HepG2 (cell line): ENCODE measurements around the gene RPS6KB1. TPM values are rescaled to one million over a fixed set of nuclear protein-coding genes. Genes with fewer than 3 reads are reported as not detected.
A peak's percentile ranks its signal among the peaks of the same experiment; 100 is the strongest.

ENCODE experiments used
- ATAC-seq: fragments of 200-7000 bp; cut with Tn5 transposase; 3 replicates; pipeline ENCODE4 v1.9.1; 2020; ENCODE audit warnings: mild to moderate bottlenecking, moderate library complexity
- BruUV-seq: library from RNA; stranded (reverse); fragments of 400-500 nt; replicated peaks from 2 replicates; lab custom pipeline; 2021; lab: Mats Ljungman, UMichigan
- CTCF ChIA-PET: fragments of 300-600 bp; formaldehyde crosslinking; extraction: SDS; loops from one replicate; lab custom pipeline; 2021; ENCODE audit warnings: low total read pairs, inconsistent platforms, low intra/inter-chr PET ratio; lab: Yijun Ruan, JAX
- POLR2A ChIA-PET: fragments of 350-600 bp; sonication (Branson Sonifier 250); formaldehyde crosslinking; loops from one replicate; lab custom pipeline; 2020; ENCODE audit warnings: antibody characterized with exemption, inconsistent platforms; lab: Yijun Ruan, JAX
- DNase-seq: peaks from one replicate; pipeline ENCODE4 v3.0.0-alpha.2; 2015; ENCODE audit warnings: low spot score
- FAIRE-seq: peaks from 3 replicates; lab custom pipeline; 2011; peaks lifted over from hg19 to GRCh38; lab: Jason Lieb, UNC
- H2AFZ ChIP-seq: one replicate; pipeline ENCODE4 v1.6.1; 2011; ENCODE audit warnings: low read length, inconsistent platforms
- H3K27ac ChIP-seq: fragments of 300-600 bp; 3 replicates; pipeline ENCODE4 v1.8.0; 2011; ENCODE audit warnings: mixed run types, mild to moderate bottlenecking, mixed read lengths, low read length, inconsistent platforms; ENCODE audit not compliant: insufficient read depth; ENCODE audit errors: extremely low read length
- H3K27me3 ChIP-seq, 2 experiments: fragments of 200-600 bp in 1 of 2; 2 replicates in 1 of 2; 3 replicates in 1 of 2; pipeline versions ENCODE4 v1.6.0 to v1.8.0; 2011; ENCODE audit warnings: low read length in 2 of 2, mild to moderate bottlenecking in 2 of 2, moderate library complexity in 2 of 2, inconsistent platforms in 1 of 2; ENCODE audit not compliant: insufficient read depth in 2 of 2, control insufficient read depth in 1 of 2
- H3K36me3 ChIP-seq, 2 experiments: fragments of 200-600 bp in 1 of 2; replicated peaks in 1 of 2; 2 replicates in 1 of 2; 3 replicates in 1 of 2; pipeline versions ENCODE4 v1.5.1 to v1.8.0; 2011; ENCODE audit warnings: low read length in 2 of 2, inconsistent platforms in 1 of 2; ENCODE audit not compliant: insufficient read depth in 2 of 2, control insufficient read depth in 1 of 2
- H3K4me1 ChIP-seq: 2 replicates; pipeline ENCODE4 v1.5.1; 2012; ENCODE audit warnings: low read length, inconsistent platforms; ENCODE audit not compliant: insufficient read depth
- H3K4me2 ChIP-seq: 2 replicates; pipeline ENCODE4 v1.6.0; 2011; ENCODE audit warnings: low read depth, low read length, inconsistent platforms
- H3K4me3 ChIP-seq, 3 experiments: fragments of 200-600 bp in 1 of 3; sonication (generic), shearing (Covaris generic) in 1 of 3; replicated peaks in 1 of 3; 2 replicates each; pipeline ENCODE4 v1.5.1; 2011 to 2016; ENCODE audit warnings: low read length in 3 of 3, inconsistent platforms in 2 of 3, low read depth in 2 of 3, mild to moderate bottlenecking in 2 of 3, control low read depth in 1 of 3, mixed read lengths in 1 of 3; ENCODE audit not compliant: insufficient read depth in 1 of 3
- H3K79me2 ChIP-seq: one replicate; pipeline ENCODE4 v1.6.1; 2011; ENCODE audit warnings: low read length, inconsistent platforms; ENCODE audit not compliant: insufficient read depth
- H3K9ac ChIP-seq: 2 replicates; pipeline ENCODE4 v1.6.0; 2011; ENCODE audit warnings: mild to moderate bottlenecking, low read depth, low read length, inconsistent platforms; ENCODE audit not compliant: insufficient read depth
- H3K9me3 ChIP-seq: 2 replicates; pipeline ENCODE4 v1.5.1; 2012; ENCODE audit warnings: mild to moderate bottlenecking, low read length
- H4K20me1 ChIP-seq: 2 replicates; pipeline ENCODE4 v1.6.0; 2011; ENCODE audit warnings: inconsistent platforms, mild to moderate bottlenecking, low read length, moderate library complexity; ENCODE audit not compliant: insufficient read depth
- CBX1 ChIP-seq: IDR thresholded peaks from one replicate; pipeline ENCODE4 v1.6.1; 2016; ENCODE audit warnings: antibody characterized with exemption, low read depth
- FLYWCH1 ChIP-seq: sonication (generic); formaldehyde crosslinking; IDR thresholded peaks from 2 replicates; pipeline ENCODE4 v1.8.1; 2023; ENCODE audit warnings: mild to moderate bottlenecking, missing genetic modification reagents
- FOXK2 ChIP-seq: fragments of 450-650 bp; IDR thresholded peaks from 2 replicates; pipeline ENCODE4 v1.6.1; 2016
- HOXA3 ChIP-seq: sonication (generic); formaldehyde crosslinking; IDR thresholded peaks from 2 replicates; pipeline ENCODE4 v1.5.0; 2020; ENCODE audit warnings: missing genetic modification reagents
- IKZF5 ChIP-seq: IDR thresholded peaks from 2 replicates; pipeline ENCODE4 v1.6.1; 2018; ENCODE audit warnings: missing genetic modification reagents, mild to moderate bottlenecking, missing compliant biosample characterization
- MYNN ChIP-seq: sonication (generic); formaldehyde crosslinking; IDR thresholded peaks from 2 replicates; pipeline ENCODE4 v1.4.0; 2020; ENCODE audit warnings: mild to moderate bottlenecking, low read depth, missing genetic modification reagents
- SNAPC2 ChIP-seq: sonication (generic); formaldehyde crosslinking; IDR thresholded peaks from 2 replicates; pipeline ENCODE4 v1.8.1; 2022; ENCODE audit warnings: mild to moderate bottlenecking, missing genetic modification reagents
- SOX13 ChIP-seq, 3 experiments: fragments of 450-650 bp in 1 of 3; sonication (generic) in 1 of 3; formaldehyde crosslinking in 1 of 3; IDR thresholded peaks in 2 of 3; conservative IDR thresholded peaks in 1 of 3; 2 replicates each; pipeline versions ENCODE4 v1.5.0 to v1.6.1; 2016 to 2020; ENCODE audit warnings: antibody characterized with exemption in 1 of 3, mild to moderate bottlenecking in 1 of 3, missing compliant biosample characterization in 1 of 3, missing genetic modification reagents in 1 of 3, moderate library complexity in 1 of 3
- THAP7 ChIP-seq: sonication (generic); formaldehyde crosslinking; IDR thresholded peaks from 2 replicates; pipeline ENCODE4 v1.8.1; 2023; ENCODE audit warnings: mild to moderate bottlenecking, missing genetic modification reagents
- ZNF263 ChIP-seq: sonication (generic); formaldehyde crosslinking; IDR thresholded peaks from 2 replicates; pipeline ENCODE4 v1.4.0; 2020; ENCODE audit warnings: missing genetic modification reagents
- ZNF550 ChIP-seq: sonication (generic); formaldehyde crosslinking; IDR thresholded peaks from 2 replicates; pipeline ENCODE4 v1.4.0; 2020; ENCODE audit warnings: mild to moderate bottlenecking, missing genetic modification reagents, borderline replicate concordance
- ZNF605 ChIP-seq: sonication (generic); formaldehyde crosslinking; IDR thresholded peaks from 2 replicates; pipeline ENCODE4 v1.8.0; 2022; ENCODE audit warnings: mild to moderate bottlenecking, missing genetic modification reagents
- ZSCAN12 ChIP-seq: sonication (generic); formaldehyde crosslinking; IDR thresholded peaks from 2 replicates; pipeline ENCODE4 v1.9.0; 2021; ENCODE audit warnings: mild to moderate bottlenecking, missing genetic modification reagents
- WGBS: methylation state at CpG from one replicate; pipeline ENCODE4 v1.1.6; 2017; ENCODE audit warnings: low lambda C conversion rate; 5-methylcytosine and 5-hydroxymethylcytosine counted together
- in situ Hi-C: cut with HindIII; loops from 2 replicates; pipeline ENCODE4 v1.10.0; 2017; ENCODE audit warnings: low pct_unique_long_range_greater_than_20kb; ENCODE audit not compliant: extremely low pct_ligation_motif_present
- intact Hi-C: fragments of 100-400 bp; cut with micrococcal nuclease; formaldehyde crosslinking; loops from one replicate; pipeline ENCODE4 v1.10.0; 2022; ENCODE audit not compliant: unreplicated experiment
- polyA plus RNA-seq, 8 experiments: library from polyadenylated mRNA; depleted of rRNA in 3 of 8; stranded (reverse) in 7 of 8; unstranded in 1 of 8; fragments of >200 nt; fragmentation: Illumina TruSeq in 4 of 8; extraction: Trizol in 4 of 8; gene quantifications; 2 replicates each; pipeline versions ENCODE4 v1.2.1 to v1.2.3, GENCODE V29; 2011 to 2016; ENCODE audit warnings: low read depth in 4 of 8, missing spikeins in 1 of 8, mixed read lengths in 1 of 8; ENCODE audit not compliant: insufficient read depth in 1 of 8
- total RNA-seq, 5 experiments: library from RNA; depleted of rRNA; stranded (reverse); fragments of >200 nt; fragmentation: Illumina TruSeq; extraction: Trizol; gene quantifications; 2 replicates each; pipeline ENCODE4 v1.2.3, GENCODE V29; 2016; ENCODE audit warnings: low read depth in 1 of 5
- TF ChIP-seq, protein P1 (sequence below): sonication (generic); formaldehyde crosslinking; IDR thresholded peaks from 2 replicates; pipeline ENCODE4 v1.8.1; 2023; ENCODE audit warnings: mild to moderate bottlenecking, missing genetic modification reagents
- TF ChIP-seq, protein P2 (sequence below): sonication (generic); formaldehyde crosslinking; IDR thresholded peaks from 2 replicates; pipeline ENCODE4 v1.4.0; 2020; ENCODE audit warnings: missing genetic modification reagents
- TF ChIP-seq, protein P3 (sequence below): IDR thresholded peaks from 2 replicates; pipeline ENCODE4 v1.6.1; 2016; ENCODE audit warnings: missing biosample characterization, missing genetic modification reagents, low read depth

Gene RPS6KB1
- total and polyA plus RNA-seq, 2 of the 13 experiments (the other 11 are each of a cell fraction or from before 2014, with no cell fraction given) = 16.5 to 42.2 TPM

DNA sequence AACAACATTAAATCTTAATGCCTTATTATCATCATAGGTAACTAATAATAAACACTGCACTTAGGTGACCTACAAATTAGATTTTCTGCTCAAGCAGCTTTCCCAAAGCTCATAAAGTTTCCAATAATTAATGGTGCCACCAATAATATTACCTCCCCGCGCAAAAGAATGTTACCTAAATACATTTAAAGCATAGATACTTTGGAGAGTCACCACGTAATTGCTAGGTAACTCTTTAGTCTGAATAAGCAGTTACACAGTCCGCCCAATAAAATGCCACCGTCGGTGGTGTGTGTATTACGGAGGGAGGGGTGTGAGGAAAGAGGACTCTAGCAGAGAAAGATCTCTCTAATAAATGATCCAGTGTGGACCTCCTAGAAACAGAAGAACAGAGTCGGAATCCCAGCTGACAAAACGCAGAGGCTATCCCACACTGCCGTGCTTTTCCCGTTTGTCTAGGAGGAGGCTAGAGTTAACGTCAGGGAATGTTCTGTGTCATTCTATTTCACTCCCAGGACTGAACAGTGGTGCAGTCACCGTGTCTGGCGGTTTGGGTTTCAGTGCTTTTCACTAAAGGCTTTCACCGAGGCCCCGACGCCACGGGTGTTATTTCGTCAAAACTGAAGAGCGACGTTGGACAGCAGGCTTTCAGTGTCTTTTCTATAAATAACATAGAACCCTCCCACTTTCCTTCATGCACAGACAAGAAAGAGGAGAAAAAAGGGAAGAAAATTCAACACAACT is 71.0 kb downstream of the RPS6KB1 start:
- Histone ChIP-seq H3K4me2 (peak overlapping the region; percentile 98), H3K9me3 (no peaks in the 10 kb centered on the region), H3K9ac (peak overlapping the region; percentile 76), H3K4me3 (peak overlapping the region; percentile 83 to 90 (median 86)), H2AFZ (peak overlapping the region; percentile 74), H3K4me1 (peaks cover 14% of the 10 kb centered on the region), H3K36me3 (peaks cover 0 to 3% of the 10 kb centered on the region in 2 experiments; a peak in 3 of 5 replicates), H3K79me2 (no peaks in the 10 kb centered on the region), H3K27me3 (no peaks in the 10 kb centered on the region; a peak in 1 of 5 replicates), H4K20me1 (no peaks in the 10 kb centered on the region), H3K27ac (peak overlapping the region; percentile 63)
- FAIRE-seq (no peak), DNase-seq (peak; percentile 16), ATAC-seq (peak; percentile 71)
- BruUV-seq = TSS peak; percentile 77
- 4% methylated on average over 21 of the region's 21 CpGs for WGBS
- ChIA-PET POLR2A (interaction anchor here (0.7 to 1.9 kb wide), 13 partner anchors 8 to 1332 kb away, joined by 3 to 11 read pairs (median 4); partner anchors contain the start of genes BCAS3, CLTC, DHX40 and HEATR6), CTCF (no interaction called here)
- intact Hi-C loops (no loop called here), in situ Hi-C loops (no loop called here)
- TF ChIP-seq THAP7 = no peak
- TF ChIP-seq MYNN (CRISPR knock-in tag) = 0 out of 2 replicates have a peak, but pooled peaks have one; percentile 37
- TF ChIP-seq IKZF5 = peak; percentile 4; the same call in 1 of the 2 replicates
- TF ChIP-seq ZSCAN12 (CRISPR knock-in tag) = 0 out of 2 replicates have a peak, but pooled peaks have one; percentile 44
- TF ChIP-seq, protein P1, sequence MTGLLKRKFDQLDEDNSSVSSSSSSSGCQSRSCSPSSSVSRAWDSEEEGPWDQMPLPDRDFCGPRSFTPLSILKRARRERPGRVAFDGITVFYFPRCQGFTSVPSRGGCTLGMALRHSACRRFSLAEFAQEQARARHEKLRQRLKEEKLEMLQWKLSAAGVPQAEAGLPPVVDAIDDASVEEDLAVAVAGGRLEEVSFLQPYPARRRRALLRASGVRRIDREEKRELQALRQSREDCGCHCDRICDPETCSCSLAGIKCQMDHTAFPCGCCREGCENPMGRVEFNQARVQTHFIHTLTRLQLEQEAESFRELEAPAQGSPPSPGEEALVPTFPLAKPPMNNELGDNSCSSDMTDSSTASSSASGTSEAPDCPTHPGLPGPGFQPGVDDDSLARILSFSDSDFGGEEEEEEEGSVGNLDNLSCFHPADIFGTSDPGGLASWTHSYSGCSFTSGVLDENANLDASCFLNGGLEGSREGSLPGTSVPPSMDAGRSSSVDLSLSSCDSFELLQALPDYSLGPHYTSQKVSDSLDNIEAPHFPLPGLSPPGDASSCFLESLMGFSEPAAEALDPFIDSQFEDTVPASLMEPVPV (CRISPR knock-in tag) = no peak
- TF ChIP-seq FOXK2 = no peak
- peak; percentile 71 for TF ChIP-seq ZNF605 (CRISPR knock-in tag)
- TF ChIP-seq HOXA3 (CRISPR knock-in tag) = 0 out of 2 replicates have a peak, but pooled peaks have one; percentile 17
- TF ChIP-seq FLYWCH1 (CRISPR knock-in tag) = no peak
- no peak for TF ChIP-seq ZNF550 (CRISPR knock-in tag)
- no peak for TF ChIP-seq CBX1
- no peak; the same call in 1 of the 2 replicates for TF ChIP-seq ZNF263 (CRISPR knock-in tag)
- TF ChIP-seq, protein P2, sequence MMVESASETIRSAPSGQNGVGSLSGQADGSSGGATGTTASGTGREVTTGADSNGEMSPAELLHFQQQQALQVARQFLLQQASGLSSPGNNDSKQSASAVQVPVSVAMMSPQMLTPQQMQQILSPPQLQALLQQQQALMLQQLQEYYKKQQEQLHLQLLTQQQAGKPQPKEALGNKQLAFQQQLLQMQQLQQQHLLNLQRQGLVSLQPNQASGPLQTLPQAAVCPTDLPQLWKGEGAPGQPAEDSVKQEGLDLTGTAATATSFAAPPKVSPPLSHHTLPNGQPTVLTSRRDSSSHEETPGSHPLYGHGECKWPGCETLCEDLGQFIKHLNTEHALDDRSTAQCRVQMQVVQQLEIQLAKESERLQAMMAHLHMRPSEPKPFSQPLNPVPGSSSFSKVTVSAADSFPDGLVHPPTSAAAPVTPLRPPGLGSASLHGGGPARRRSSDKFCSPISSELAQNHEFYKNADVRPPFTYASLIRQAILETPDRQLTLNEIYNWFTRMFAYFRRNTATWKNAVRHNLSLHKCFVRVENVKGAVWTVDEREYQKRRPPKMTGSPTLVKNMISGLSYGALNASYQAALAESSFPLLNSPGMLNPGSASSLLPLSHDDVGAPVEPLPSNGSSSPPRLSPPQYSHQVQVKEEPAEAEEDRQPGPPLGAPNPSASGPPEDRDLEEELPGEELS = 0 out of 2 replicates have a peak, but pooled peaks have one; percentile 16
- TF ChIP-seq SOX13 (IDR thresholded peaks at IDR 0.05) = no peak
- TF ChIP-seq SOX13 (CRISPR knock-in tag; conservative IDR thresholded peaks at IDR 0.05 in 1 of 2, IDR thresholded peaks at IDR 0.05 in 1 of 2) = no peak
- TF ChIP-seq SNAPC2 (CRISPR knock-in tag) = 0 out of 2 replicates have a peak, but pooled peaks have one; percentile 57
- TF ChIP-seq, protein P3, sequence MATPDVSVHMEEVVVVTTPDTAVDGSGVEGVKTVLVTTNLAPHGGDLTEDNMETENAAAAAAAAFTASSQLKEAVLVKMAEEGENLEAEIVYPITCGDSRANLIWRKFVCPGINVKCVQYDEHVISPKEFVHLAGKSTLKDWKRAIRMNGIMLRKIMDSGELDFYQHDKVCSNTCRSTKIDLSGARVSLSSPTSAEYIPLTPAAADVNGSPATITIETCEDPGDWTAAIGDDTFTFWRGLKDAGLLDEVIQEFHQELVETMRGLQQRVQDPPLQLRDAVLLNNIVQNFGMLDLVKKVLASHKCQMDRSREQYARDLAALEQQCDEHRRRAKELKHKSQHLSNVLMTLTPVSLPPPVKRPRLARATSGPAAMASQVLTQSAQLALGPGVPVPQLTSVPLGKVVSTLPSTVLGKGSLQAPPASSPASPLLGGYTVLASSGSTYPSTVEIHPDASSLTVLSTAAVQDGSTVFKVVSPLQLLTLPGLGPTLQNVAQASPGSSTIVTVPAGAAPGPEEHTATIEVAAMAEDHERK = no peak
